Measurements from ENCODE around the gene APBA2. TPM values are rescaled to one million over a fixed set of nuclear protein-coding genes. Genes with fewer than 3 reads are reported as not detected.

Gene APBA2
- total RNA-seq, 1 experiment from 2014 or later, result 11.2 TPM

DNA sequence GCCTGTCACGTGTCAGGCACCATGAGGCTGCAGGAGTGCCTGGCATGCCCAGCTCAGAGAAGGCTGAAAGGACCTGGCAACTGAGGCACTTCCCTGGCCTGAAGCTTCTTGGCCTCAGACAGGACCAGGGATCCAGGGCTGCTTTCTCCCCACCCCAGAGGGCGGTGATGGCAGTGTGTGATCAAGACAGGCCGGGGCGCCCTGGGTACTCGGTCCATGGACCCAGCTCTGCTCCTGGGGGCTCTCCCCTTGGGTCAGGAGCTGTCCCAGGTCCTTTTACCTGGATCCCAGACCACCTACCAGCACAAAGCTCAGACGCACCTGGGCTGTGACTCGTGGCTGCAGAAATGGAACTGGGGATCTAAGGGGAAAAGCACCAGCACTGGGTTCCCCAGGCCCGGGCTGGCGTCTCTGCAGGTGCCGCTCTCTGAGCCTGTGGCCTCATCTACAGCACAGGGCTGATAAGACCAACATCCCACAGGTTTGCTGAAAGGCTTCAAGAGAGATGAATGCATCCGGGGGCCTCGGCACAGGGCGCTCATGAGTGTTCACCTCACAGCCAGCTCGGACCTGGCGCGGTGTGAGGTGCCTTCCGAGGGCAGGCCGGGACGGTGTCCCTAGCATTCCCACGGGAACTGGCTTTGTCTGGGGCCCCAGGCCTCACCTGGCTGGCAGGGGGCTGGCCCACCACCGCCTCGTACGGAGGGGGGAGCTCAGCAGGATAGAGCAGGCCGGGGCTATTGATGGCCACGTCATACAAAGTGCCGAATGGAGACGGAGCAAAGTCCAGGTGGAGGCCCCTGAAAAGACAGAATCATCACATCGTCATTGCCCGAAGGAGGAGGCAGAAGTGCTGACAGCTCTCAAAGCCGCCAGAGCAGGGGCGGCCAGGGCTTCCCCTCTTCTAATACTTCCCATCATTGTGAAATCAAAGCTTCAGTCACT, 250.2 kb downstream of the APBA2 start (continued):
- TF ChIP-seq, protein P1, sequence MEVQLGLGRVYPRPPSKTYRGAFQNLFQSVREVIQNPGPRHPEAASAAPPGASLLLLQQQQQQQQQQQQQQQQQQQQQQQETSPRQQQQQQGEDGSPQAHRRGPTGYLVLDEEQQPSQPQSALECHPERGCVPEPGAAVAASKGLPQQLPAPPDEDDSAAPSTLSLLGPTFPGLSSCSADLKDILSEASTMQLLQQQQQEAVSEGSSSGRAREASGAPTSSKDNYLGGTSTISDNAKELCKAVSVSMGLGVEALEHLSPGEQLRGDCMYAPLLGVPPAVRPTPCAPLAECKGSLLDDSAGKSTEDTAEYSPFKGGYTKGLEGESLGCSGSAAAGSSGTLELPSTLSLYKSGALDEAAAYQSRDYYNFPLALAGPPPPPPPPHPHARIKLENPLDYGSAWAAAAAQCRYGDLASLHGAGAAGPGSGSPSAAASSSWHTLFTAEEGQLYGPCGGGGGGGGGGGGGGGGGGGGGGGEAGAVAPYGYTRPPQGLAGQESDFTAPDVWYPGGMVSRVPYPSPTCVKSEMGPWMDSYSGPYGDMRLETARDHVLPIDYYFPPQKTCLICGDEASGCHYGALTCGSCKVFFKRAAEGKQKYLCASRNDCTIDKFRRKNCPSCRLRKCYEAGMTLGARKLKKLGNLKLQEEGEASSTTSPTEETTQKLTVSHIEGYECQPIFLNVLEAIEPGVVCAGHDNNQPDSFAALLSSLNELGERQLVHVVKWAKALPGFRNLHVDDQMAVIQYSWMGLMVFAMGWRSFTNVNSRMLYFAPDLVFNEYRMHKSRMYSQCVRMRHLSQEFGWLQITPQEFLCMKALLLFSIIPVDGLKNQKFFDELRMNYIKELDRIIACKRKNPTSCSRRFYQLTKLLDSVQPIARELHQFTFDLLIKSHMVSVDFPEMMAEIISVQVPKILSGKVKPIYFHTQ (CRISPR knock-in tag; IDR thresholded peaks at IDR 0.05), result no peak

DNA sequence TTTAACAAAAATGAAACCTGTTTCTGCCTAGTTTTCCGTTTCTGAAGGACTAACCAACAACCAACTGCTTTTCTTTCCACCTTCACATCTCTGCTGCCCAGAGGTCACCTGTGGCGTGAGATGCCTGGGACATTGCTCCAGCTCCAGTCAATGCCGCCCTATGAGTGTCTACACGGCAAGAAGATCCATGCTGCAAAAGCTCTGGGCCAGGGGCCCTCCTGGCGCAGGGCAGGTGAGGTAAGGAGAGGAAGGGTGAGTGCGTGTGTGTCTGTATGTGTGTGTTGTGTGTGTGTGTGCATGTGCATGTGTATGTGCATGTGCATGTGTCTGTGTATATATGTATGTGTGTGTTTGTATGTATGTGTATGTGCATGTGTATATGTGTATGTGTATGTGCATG, 252.5 kb downstream of the APBA2 start:
- H3K4me1 Mint-ChIP-seq, result peaks cover 28% of the 10 kb centered on the region
- DNase-seq (ENCODE audit: low spot score) (no peak), ATAC-seq (no peak)
- H3K27ac Mint-ChIP-seq, result no peak overlapping the region
- CTCF ChIA-PET, result interaction anchor here (3.3 kb wide), 1 partner anchor 24 kb away, joined by 68 read pairs; no protein-coding TSS in a partner anchor
- no peak for TF ChIP-seq NR3C1 (CRISPR knock-in tag; conservative IDR thresholded peaks at IDR 0.05; ENCODE audit: low read depth)
- TF ChIP-seq NR2C2 (CRISPR knock-in tag; IDR thresholded peaks at IDR 0.05), result no peak
- TF ChIP-seq, protein P2, sequence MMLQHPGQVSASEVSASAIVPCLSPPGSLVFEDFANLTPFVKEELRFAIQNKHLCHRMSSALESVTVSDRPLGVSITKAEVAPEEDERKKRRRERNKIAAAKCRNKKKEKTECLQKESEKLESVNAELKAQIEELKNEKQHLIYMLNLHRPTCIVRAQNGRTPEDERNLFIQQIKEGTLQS (CRISPR knock-in tag; conservative IDR thresholded peaks at IDR 0.05), result no peak
- no peak for TF ChIP-seq ETV6 (CRISPR knock-in tag; IDR thresholded peaks at IDR 0.05)
- no peak for TF ChIP-seq CREM (CRISPR knock-in tag; IDR thresholded peaks at IDR 0.05)
- TF ChIP-seq, protein P3, sequence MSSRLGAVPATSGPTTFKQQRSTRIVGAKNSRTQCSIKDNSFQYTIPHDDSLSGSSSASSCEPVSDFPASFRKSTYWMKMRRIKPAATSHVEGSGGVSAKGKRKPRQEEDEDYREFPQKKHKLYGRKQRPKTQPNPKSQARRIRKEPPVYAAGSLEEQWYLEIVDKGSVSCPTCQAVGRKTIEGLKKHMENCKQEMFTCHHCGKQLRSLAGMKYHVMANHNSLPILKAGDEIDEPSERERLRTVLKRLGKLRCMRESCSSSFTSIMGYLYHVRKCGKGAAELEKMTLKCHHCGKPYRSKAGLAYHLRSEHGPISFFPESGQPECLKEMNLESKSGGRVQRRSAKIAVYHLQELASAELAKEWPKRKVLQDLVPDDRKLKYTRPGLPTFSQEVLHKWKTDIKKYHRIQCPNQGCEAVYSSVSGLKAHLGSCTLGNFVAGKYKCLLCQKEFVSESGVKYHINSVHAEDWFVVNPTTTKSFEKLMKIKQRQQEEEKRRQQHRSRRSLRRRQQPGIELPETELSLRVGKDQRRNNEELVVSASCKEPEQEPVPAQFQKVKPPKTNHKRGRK (CRISPR knock-in tag; IDR thresholded peaks at IDR 0.05; ENCODE audit: borderline replicate concordance), result no peak
- TF ChIP-seq, protein P4, sequence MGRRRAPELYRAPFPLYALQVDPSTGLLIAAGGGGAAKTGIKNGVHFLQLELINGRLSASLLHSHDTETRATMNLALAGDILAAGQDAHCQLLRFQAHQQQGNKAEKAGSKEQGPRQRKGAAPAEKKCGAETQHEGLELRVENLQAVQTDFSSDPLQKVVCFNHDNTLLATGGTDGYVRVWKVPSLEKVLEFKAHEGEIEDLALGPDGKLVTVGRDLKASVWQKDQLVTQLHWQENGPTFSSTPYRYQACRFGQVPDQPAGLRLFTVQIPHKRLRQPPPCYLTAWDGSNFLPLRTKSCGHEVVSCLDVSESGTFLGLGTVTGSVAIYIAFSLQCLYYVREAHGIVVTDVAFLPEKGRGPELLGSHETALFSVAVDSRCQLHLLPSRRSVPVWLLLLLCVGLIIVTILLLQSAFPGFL (CRISPR knock-in tag; IDR thresholded peaks at IDR 0.05; ENCODE audit: borderline replicate concordance), result no peak
- TF ChIP-seq, protein P5, sequence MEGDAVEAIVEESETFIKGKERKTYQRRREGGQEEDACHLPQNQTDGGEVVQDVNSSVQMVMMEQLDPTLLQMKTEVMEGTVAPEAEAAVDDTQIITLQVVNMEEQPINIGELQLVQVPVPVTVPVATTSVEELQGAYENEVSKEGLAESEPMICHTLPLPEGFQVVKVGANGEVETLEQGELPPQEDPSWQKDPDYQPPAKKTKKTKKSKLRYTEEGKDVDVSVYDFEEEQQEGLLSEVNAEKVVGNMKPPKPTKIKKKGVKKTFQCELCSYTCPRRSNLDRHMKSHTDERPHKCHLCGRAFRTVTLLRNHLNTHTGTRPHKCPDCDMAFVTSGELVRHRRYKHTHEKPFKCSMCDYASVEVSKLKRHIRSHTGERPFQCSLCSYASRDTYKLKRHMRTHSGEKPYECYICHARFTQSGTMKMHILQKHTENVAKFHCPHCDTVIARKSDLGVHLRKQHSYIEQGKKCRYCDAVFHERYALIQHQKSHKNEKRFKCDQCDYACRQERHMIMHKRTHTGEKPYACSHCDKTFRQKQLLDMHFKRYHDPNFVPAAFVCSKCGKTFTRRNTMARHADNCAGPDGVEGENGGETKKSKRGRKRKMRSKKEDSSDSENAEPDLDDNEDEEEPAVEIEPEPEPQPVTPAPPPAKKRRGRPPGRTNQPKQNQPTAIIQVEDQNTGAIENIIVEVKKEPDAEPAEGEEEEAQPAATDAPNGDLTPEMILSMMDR (IDR thresholded peaks at IDR 0.05), result no peak
- POLR2A ChIA-PET, result no interaction called here
- no peaks in the 10 kb centered on the region for H3K9me3 Mint-ChIP-seq
- no peaks in the 10 kb centered on the region for H3K36me3 Mint-ChIP-seq
- H3K4me3 Mint-ChIP-seq, result no peak overlapping the region
- no peaks in the 10 kb centered on the region for H3K27me3 Mint-ChIP-seq (ENCODE audit: low read depth)

DNA sequence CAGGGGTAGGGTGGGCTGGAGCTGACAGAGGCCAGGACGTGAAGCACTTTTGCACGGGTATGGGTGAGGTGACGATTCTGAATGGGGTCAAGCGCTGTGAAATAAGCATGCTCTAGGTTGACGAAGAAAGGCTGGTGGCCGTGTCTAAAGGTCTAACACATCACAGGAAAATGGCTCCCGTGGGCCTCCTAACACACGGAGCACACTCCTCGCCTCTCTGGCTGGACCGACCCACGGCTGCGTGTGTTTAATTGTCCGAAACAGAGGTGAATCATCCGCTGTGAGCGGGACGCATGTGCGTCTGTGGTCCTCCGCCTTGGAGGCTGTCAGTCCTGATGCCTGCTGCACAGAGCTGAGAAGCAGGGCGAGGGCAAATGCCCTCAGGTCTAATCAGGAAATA, 253.3 kb downstream of the APBA2 start:
- Mint-ChIP-seq H3K27ac (no peak overlapping the region), H3K4me1 (peaks cover 28% of the 10 kb centered on the region), H3K4me3 (no peak overlapping the region), H3K36me3 (no peaks in the 10 kb centered on the region), H3K9me3 (no peaks in the 10 kb centered on the region), H3K27me3 (ENCODE audit: low read depth) (no peaks in the 10 kb centered on the region)
- ATAC-seq (no peak), DNase-seq (ENCODE audit: low spot score) (no peak)
- ChIA-PET CTCF (interaction anchor here (0.5 to 3.7 kb wide), 84 partner anchors 9 to 909 kb away, joined by 3 to 70 read pairs (median 6); partner anchors contain the start of gene NSMCE3), POLR2A (no interaction called here)
- TF ChIP-seq FOXJ3 (CRISPR knock-in tag; IDR thresholded peaks at IDR 0.05; ENCODE audit: borderline replicate concordance) (no peak), TEAD4 (CRISPR knock-in tag; IDR thresholded peaks at IDR 0.05) (no peak), ZNF396 (CRISPR knock-in tag; IDR thresholded peaks at IDR 0.05; ENCODE audit: borderline replicate concordance) (no peak), NFATC4 (CRISPR knock-in tag; IDR thresholded peaks at IDR 0.05) (no peak), SMAD3 (CRISPR knock-in tag; IDR thresholded peaks at IDR 0.05; ENCODE audit: borderline replicate concordance) (no peak), CREB1 (CRISPR knock-in tag; IDR thresholded peaks at IDR 0.05) (no peak), KAT7 (CRISPR knock-in tag; IDR thresholded peaks at IDR 0.05; ENCODE audit: borderline replicate concordance) (no peak), RORB (CRISPR knock-in tag; IDR thresholded peaks at IDR 0.05) (no peak), ZNF232 (CRISPR knock-in tag; IDR thresholded peaks at IDR 0.05) (no peak)
- TF ChIP-seq, protein P6, sequence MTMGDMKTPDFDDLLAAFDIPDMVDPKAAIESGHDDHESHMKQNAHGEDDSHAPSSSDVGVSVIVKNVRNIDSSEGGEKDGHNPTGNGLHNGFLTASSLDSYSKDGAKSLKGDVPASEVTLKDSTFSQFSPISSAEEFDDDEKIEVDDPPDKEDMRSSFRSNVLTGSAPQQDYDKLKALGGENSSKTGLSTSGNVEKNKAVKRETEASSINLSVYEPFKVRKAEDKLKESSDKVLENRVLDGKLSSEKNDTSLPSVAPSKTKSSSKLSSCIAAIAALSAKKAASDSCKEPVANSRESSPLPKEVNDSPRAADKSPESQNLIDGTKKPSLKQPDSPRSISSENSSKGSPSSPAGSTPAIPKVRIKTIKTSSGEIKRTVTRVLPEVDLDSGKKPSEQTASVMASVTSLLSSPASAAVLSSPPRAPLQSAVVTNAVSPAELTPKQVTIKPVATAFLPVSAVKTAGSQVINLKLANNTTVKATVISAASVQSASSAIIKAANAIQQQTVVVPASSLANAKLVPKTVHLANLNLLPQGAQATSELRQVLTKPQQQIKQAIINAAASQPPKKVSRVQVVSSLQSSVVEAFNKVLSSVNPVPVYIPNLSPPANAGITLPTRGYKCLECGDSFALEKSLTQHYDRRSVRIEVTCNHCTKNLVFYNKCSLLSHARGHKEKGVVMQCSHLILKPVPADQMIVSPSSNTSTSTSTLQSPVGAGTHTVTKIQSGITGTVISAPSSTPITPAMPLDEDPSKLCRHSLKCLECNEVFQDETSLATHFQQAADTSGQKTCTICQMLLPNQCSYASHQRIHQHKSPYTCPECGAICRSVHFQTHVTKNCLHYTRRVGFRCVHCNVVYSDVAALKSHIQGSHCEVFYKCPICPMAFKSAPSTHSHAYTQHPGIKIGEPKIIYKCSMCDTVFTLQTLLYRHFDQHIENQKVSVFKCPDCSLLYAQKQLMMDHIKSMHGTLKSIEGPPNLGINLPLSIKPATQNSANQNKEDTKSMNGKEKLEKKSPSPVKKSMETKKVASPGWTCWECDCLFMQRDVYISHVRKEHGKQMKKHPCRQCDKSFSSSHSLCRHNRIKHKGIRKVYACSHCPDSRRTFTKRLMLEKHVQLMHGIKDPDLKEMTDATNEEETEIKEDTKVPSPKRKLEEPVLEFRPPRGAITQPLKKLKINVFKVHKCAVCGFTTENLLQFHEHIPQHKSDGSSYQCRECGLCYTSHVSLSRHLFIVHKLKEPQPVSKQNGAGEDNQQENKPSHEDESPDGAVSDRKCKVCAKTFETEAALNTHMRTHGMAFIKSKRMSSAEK (CRISPR knock-in tag; IDR thresholded peaks at IDR 0.05; ENCODE audit: borderline replicate concordance), result no peak
